GM19193 (cell line): Measurements from ENCODE around the gene ITPRID1.

Experiments
- POLR2A ChIP-seq: IDR thresholded peaks from 4 replicates; pipeline ENCODE4 v1.6.1; 2011; ENCODE audit not compliant: insufficient read depth, insufficient read length; ENCODE audit errors: extremely low read depth

ITPRID1 gene

GRCh38 chr7:31513790-31514189 is at the start of gene ITPRID1:
ITPRID1 (plus strand) TSS chr7:31514090; CDS start chr7:31553025, 38,935 bp downstream.
- TF ChIP-seq POLR2A: no peak

DNA sequence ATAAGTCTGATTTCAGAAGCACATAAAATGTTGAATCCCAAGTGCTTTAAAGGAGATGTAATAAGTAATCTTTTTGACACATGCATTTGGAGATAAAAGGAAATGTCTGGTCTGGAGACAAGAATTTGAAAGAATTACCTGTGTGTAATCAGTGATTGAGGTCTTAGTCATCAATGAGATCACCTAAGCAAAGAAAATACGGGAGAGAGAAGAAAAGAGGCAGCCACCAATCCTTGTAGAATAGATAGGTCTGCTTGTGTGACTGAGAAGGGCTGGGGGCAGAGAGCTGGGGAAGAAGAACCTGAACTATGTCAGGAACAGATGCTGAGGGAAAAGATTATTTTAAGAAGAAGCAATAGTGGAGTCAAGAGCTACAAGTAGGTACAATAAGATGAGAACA is 49.3 kb upstream of the ITPRID1 start:
- no peak for TF ChIP-seq POLR2A

DNA sequence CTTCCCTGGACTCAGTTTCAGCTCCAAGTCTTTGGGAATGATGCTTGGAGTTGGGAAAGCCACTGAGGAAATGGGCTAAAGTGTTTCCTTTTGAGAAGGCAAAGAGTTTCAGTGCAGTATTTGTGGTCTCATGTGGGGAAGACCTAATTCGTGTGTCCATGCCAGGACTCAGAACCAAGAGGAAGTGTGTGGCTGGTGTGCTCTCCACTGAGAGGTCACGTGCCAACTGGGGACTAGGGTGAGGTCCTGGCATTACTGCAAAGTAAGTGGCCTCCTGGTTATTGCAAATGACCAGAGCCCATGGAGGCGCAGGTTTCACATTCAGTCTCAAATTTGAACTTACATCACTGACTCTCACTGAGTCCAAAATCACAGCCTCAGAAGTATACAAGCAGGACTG is 48.6 kb upstream of the ITPRID1 start:
- no peak for TF ChIP-seq POLR2A

- no peak for TF ChIP-seq POLR2A
Observed at GRCh38 chr7:31466036-31466435, 47.9 kb upstream of the ITPRID1 start.

- TF ChIP-seq POLR2A: no peak
Observed at GRCh38 chr7:31475368-31475767, 38.5 kb upstream of the ITPRID1 start.

DNA sequence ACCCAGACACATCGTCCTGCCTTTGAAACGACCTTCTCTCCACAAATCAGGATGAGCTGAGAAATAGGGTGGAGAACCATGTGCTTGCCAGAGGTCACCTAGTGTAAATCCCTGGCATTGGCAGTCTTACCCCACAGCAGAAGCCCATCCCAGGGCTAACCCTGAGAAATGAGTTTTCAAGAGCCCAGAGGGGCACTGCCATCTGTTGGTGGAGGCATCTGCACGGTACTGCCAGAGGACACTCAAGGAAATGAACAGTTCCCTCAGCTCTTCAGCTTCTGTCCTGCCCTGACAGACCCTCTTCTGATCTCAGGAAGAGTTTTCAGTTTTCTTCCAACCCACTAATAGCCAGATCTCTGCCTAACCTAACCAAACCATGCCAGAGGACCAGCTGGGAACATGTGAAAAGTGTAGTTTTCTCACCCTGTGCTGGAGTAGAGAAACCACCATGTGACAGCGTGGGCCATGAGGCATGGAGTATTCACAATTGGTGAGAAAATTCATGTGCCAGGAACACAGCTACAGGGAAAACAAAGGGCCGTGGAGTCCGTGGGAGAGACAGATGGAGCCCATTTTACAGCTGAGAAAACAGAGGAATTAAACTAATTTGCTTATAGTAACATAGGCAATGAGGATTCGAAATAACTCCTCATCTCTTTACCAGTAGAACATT is 37.7 kb upstream of the ITPRID1 start:
- no peak for TF ChIP-seq POLR2A

DNA sequence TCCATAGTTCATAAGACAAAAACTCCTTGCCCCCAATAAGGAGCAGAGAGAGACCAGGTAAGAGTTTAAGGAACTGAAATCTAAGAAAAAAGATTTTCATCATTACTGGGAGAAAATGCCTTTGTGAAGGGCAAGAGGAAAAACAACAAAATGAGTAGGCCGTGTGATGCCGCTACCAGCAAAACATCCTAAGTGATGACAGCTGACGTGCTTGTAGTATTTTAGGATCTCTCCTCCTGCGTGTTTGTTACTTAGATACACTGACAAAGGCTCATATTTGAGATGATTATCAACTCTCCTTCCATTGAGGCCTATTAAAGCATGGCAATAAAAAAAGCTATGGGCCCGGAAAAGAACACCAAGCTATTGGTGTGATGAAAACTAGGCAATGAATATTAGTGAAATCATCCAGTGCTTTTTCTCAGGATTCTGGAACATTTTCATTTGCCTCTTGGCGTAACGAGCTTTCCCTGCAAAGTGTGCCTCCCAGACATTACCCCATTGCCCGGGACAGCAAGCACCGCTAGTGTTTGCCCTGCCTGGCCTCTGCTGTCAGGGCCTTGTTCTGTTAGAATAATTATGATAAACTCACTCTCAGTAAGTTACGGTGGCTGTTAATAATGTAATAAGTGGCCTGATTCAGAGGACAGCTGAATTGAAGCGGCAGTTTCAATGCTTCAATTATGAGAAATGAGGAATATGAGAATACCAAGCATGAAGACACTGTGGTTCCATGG is 36.8 kb upstream of the ITPRID1 start:
- no peak for TF ChIP-seq POLR2A

DNA sequence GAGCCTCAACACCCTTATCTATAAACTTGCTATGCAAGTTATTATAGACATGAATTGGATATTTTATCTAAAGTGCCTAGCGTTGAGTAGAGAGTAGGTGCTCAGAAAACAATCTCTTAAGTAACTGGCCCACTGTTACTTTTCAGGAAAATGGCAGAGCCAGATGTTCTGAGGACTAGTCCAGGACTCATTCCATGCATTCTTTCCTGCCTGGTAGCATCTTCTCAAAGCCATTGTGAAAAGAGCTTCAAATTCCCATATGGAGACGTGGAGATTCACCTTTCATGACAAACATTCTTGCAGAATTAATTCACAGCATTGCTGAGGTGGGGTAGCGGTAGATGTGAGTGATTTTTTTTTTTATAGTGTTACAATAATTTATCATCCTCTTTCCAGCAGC is 35.9 kb upstream of the ITPRID1 start:
- no peak for TF ChIP-seq POLR2A

DNA sequence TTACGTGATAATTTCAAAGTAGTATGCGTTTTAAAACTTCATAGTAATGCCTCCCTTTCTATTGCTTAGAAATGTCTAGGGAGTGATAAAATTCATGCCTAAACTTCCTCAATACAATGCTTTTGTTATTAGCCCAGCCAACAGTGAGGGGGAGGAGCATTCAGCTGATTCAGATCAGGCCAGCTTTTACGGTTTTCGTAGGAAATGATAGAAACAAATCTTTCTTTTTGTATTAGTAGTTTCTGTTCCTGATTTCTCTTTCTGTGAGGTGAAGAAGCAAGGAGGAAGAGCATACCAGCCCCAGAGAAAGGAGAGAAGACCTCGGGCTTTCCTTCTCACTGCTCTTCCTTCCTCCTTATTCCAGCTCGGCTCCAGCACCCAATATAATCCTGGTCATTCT is 35.2 kb upstream of the ITPRID1 start:
- no peak for TF ChIP-seq POLR2A

GRCh38 chr7:31487071-31487470 is 26.8 kb upstream of the ITPRID1 start:
- TF ChIP-seq POLR2A: no peak

GRCh38 chr7:31487476-31487875 is 26.4 kb upstream of the ITPRID1 start:
- no peak for TF ChIP-seq POLR2A

- TF ChIP-seq POLR2A: no peak
Observed at GRCh38 chr7:31488562-31489203, 25.2 kb upstream of the ITPRID1 start.

- TF ChIP-seq POLR2A: no peak
Observed at GRCh38 chr7:31490796-31491314, 23.0 kb upstream of the ITPRID1 start.

DNA sequence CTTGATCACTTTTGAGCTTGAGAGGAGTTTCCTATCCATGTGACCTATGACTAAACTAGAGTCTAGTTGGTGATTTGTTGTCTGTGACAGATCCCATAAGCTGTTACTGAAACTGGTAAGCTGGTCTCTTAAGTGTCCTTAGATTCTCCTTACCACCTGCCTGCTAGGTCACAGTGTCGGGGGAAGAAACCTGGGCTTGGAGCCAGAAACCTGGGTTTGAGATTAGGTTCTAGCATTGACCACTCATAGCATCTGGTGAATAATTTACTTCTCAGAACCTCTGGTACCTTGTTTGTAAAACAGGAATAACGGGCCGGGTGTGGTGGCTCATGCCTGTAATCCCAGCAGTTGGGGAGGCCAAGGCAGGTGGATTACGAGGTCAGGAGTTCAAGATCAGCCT is 21.8 kb upstream of the ITPRID1 start:
- TF ChIP-seq POLR2A: no peak

GRCh38 chr7:31493714-31494181 is 20.1 kb upstream of the ITPRID1 start:
- TF ChIP-seq POLR2A: no peak
